ENCODE measurements around the gene LINGO3.

Gene LINGO3

GRCh38 chr19:2309734-2310362 is 1.9 kb upstream of the LINGO3 start:
- Histone ChIP-seq H3K9me3 (peaks cover 0 to 5% (median 5%) of the 10 kb centered on the region in 3 donors), H3K27me3 (peaks cover 0 to 88% of the 10 kb centered on the region in 2 donors), H3K4me1 (peaks cover 0 to 12% (median 8%) of the 10 kb centered on the region in 4 donors), H3K4me3 (no peak overlapping the region), H3K27ac (no peak overlapping the region), H3K36me3 (no peaks in the 10 kb centered on the region)
- no peak for DNase-seq
- no peak for TF ChIP-seq CTCF (IDR thresholded peaks at IDR 0.05)
- intact Hi-C loops (cut with DNase I; ENCODE audit: low total_unique reads): no loop called here

- Histone ChIP-seq H3K4me3 (no peak overlapping the region), H3K4me1 (peaks cover 0 to 18% (median 10%) of the 10 kb centered on the region in 4 donors), H3K36me3 (no peaks in the 10 kb centered on the region), H3K27ac (no peak overlapping the region), H3K27me3 (peaks cover 0 to 84% of the 10 kb centered on the region in 2 donors), H3K9me3 (no peaks in the 10 kb centered on the region)
- no peak for TF ChIP-seq CTCF (IDR thresholded peaks at IDR 0.05)
- intact Hi-C loops (cut with DNase I; ENCODE audit: low total_unique reads): no loop called here
- DNase-seq: no peak
These were observed 389 bp downstream of the LINGO3 start for GRCh38 chr19:2307518-2308012.

- Histone ChIP-seq H3K27ac (no peak overlapping the region), H3K9me3 (no peaks in the 10 kb centered on the region), H3K36me3 (no peaks in the 10 kb centered on the region), H3K4me1 (peaks cover 0 to 24% (median 14%) of the 10 kb centered on the region in 4 donors), H3K4me3 (no peak overlapping the region), H3K27me3 (peaks cover 0 to 84% of the 10 kb centered on the region in 2 donors)
- no peak for DNase-seq
- no peak for TF ChIP-seq CTCF (IDR thresholded peaks at IDR 0.05)
- intact Hi-C loops (cut with DNase I; ENCODE audit: low total_unique reads): no loop called here
These were observed 983 bp downstream of the LINGO3 start for GRCh38 chr19:2306971-2307370.

- Histone ChIP-seq H3K36me3 (no peaks in the 10 kb centered on the region), H3K9me3 (no peaks in the 10 kb centered on the region), H3K27me3 (peaks cover 0 to 83% of the 10 kb centered on the region in 2 donors), H3K27ac (no peak overlapping the region), H3K4me3 (no peak overlapping the region), H3K4me1 (peaks cover 0 to 24% (median 14%) of the 10 kb centered on the region in 4 donors)
- DNase-seq: no peak
- no peak for TF ChIP-seq CTCF (IDR thresholded peaks at IDR 0.05)
- intact Hi-C loops (cut with DNase I; ENCODE audit: low total_unique reads): no loop called here
These were observed 1.6 kb downstream of the LINGO3 start for GRCh38 chr19:2306281-2306806.

GRCh38 chr19:2305452-2306280 is 2.3 kb downstream of the LINGO3 start:
- DNase-seq: no peak
- Histone ChIP-seq H3K4me1 (peaks cover 0 to 24% (median 14%) of the 10 kb centered on the region in 4 donors), H3K27me3 (peaks cover 0 to 83% of the 10 kb centered on the region in 2 donors), H3K9me3 (no peaks in the 10 kb centered on the region), H3K27ac (no peak overlapping the region), H3K4me3 (no peak overlapping the region), H3K36me3 (no peaks in the 10 kb centered on the region)
- TF ChIP-seq CTCF (IDR thresholded peaks at IDR 0.05): no peak
- intact Hi-C loops (cut with DNase I; ENCODE audit: low total_unique reads): no loop called here
